Upper lobe of left lung (tissue), 6 donors: ENCODE results near the gene KRT76. TPM values are rescaled to one million over a fixed set of nuclear protein-coding genes. Genes with fewer than 3 reads are reported as not detected.

Experiments used
- ATAC-seq, 2 donors: fragments of 200-7000 bp; cut with Tn5 transposase; one replicate each; pipeline ENCODE4 v1.9.1; 2022; ENCODE audit warnings: mild to moderate bottlenecking in 2 of 2, moderate library complexity in 2 of 2; ENCODE audit not compliant: low FRiP score in 2 of 2
- DNase-seq, 2 donors: peaks; one replicate each; pipeline ENCODE4 v3.0.0-alpha.2; 2019 to 2020
- H3K27ac ChIP-seq, 4 donors: fragments of 200-600 bp; sonication (generic); one replicate each; pipeline ENCODE4 v1.5.1; 2016 to 2019
- H3K27me3 ChIP-seq, 4 donors: fragments of 200-600 bp; sonication (generic); one replicate each; pipeline ENCODE4 v1.5.1; 2017 to 2019
- H3K36me3 ChIP-seq, 4 donors: fragments of 200-600 bp; sonication (generic); one replicate each; pipeline ENCODE4 v1.5.1; 2016 to 2019
- H3K4me1 ChIP-seq, 4 donors: fragments of 200-600 bp; sonication (generic); one replicate each; pipeline ENCODE4 v1.5.1; 2018 to 2019
- H3K4me3 ChIP-seq, 4 donors: fragments of 200-600 bp; sonication (generic); one replicate each; pipeline ENCODE4 v1.5.1; 2017 to 2019; ENCODE audit warnings: mild to moderate bottlenecking in 2 of 4, moderate library complexity in 1 of 4
- H3K9me3 ChIP-seq, 4 donors: fragments of 200-600 bp; sonication (generic); one replicate each; pipeline ENCODE4 v1.5.1; 2018 to 2019
- CTCF ChIP-seq, 6 experiments: fragments of 450-650 bp in 4 of 6; fragments of 200-600 bp in 2 of 6; sonication (generic) in 2 of 6; IDR thresholded peaks; one replicate each; pipeline ENCODE4 v1.5.1; 2016 to 2019; ENCODE audit warnings: antibody characterized with exemption in 6 of 6
- EP300 ChIP-seq, 4 donors: sonication (generic); formaldehyde crosslinking; IDR thresholded peaks; one replicate each; pipeline ENCODE4 v1.5.1; 2017; ENCODE audit warnings: antibody characterized with exemption in 4 of 4, control low read depth in 2 of 4
- POLR2A ChIP-seq, 4 donors: fragments of 450-650 bp; IDR thresholded peaks; one replicate each; pipeline ENCODE4 v1.5.1; 2016 to 2017; ENCODE audit warnings: antibody characterized with exemption in 4 of 4, mild to moderate bottlenecking in 2 of 4
- POLR2AphosphoS5 ChIP-seq, 2 donors: sonication (generic); formaldehyde crosslinking; IDR thresholded peaks; one replicate each; pipeline ENCODE4 v1.5.1; 2017; ENCODE audit warnings: antibody characterized with exemption in 2 of 2
- WGBS, 2 donors: methylation state at CpG; one replicate each; pipeline ENCODE4 v1.1.5; 2017 to 2018; 5-methylcytosine and 5-hydroxymethylcytosine counted together
- total RNA-seq, 6 donors: library from RNA; depleted of rRNA in 4 of 6; stranded (reverse); fragments of >200 nt in 4 of 6; gene quantifications; one replicate each; pipeline versions ENCODE4 v1.1.0 to v1.2.1, GENCODE V29; 2016 to 2021
- donor health status: DM: no; HTN: no; CAD: no; lungs with moderate emphysema.
- donor health status: DM: no; HTN: yes; CAD: no; lungs with severe emphysema.

Gene KRT76
- total RNA-seq, 6 donors from 2014 or later: not detected

GRCh38 chr12:52819731-52820510 is 42.8 kb upstream of the KRT76 start:
- no peaks in the 10 kb centered on the region for H3K36me3 ChIP-seq
- no peaks in the 10 kb centered on the region for H3K27me3 ChIP-seq
- no peak overlapping the region for H3K27ac ChIP-seq
- H3K4me3 ChIP-seq: no peak overlapping the region
- TF ChIP-seq CTCF (IDR thresholded peaks at IDR 0.05): no peak
- WGBS, 2 donors: 80 to 83% methylated on average over 7 of the region's 7 CpGs
- DNase-seq: no peak
- H3K4me1 ChIP-seq: peaks cover 0 to 19% (median 8%) of the 10 kb centered on the region in 4 donors
- no peaks in the 10 kb centered on the region for H3K9me3 ChIP-seq
- no peak for ATAC-seq

GRCh38 chr12:52818887-52819420 is 41.8 kb upstream of the KRT76 start:
- TF ChIP-seq EP300 (IDR thresholded peaks at IDR 0.05): no peak
- Histone ChIP-seq H3K27me3 (no peaks in the 10 kb centered on the region), H3K36me3 (no peaks in the 10 kb centered on the region), H3K4me1 (peaks cover 3 to 28% (median 17%) of the 10 kb centered on the region in 4 donors), H3K9me3 (no peaks in the 10 kb centered on the region), H3K4me3 (no peak overlapping the region), H3K27ac (no peak overlapping the region)
- 55% methylated on average over 7 of the region's 7 CpGs for WGBS, 2 donors
- ATAC-seq: no peak
- DNase-seq: no peak

GRCh38 chr12:52818388-52818787 is 41.2 kb upstream of the KRT76 start:
- TF ChIP-seq POLR2AphosphoS5 (IDR thresholded peaks at IDR 0.05): peak in 1 of 2 donors; percentile 67
- no peak for TF ChIP-seq POLR2A (IDR thresholded peaks at IDR 0.05)
- H3K27me3 ChIP-seq: no peaks in the 10 kb centered on the region
- no peak for ATAC-seq
- H3K9me3 ChIP-seq: no peaks in the 10 kb centered on the region
- H3K4me3 ChIP-seq: no peak overlapping the region
- peaks cover 3 to 32% (median 22%) of the 10 kb centered on the region in 4 donors for H3K4me1 ChIP-seq
- WGBS, 2 donors: 30 to 45% methylated on average over 6 to 7 of the region's 7 CpGs
- no peak overlapping the region for H3K27ac ChIP-seq
- H3K36me3 ChIP-seq: no peaks in the 10 kb centered on the region
- no peak for DNase-seq

- Histone ChIP-seq H3K4me1 (peaks cover 3 to 30% (median 23%) of the 10 kb centered on the region in 4 donors), H3K36me3 (no peaks in the 10 kb centered on the region), H3K9me3 (no peaks in the 10 kb centered on the region), H3K4me3 (no peak overlapping the region), H3K27ac (no peak overlapping the region), H3K27me3 (no peaks in the 10 kb centered on the region)
- ATAC-seq (no peak), DNase-seq (no peak)
- TF ChIP-seq CTCF (IDR thresholded peaks at IDR 0.05) (no peak), POLR2AphosphoS5 (IDR thresholded peaks at IDR 0.05) (no peak), EP300 (IDR thresholded peaks at IDR 0.05) (no peak), POLR2A (IDR thresholded peaks at IDR 0.05) (no peak)
- WGBS, 2 donors: 69 to 85% methylated on average over 2 of the region's 2 CpGs
These were observed 40.6 kb upstream of the KRT76 start for GRCh38 chr12:52817699-52818238.

DNA sequence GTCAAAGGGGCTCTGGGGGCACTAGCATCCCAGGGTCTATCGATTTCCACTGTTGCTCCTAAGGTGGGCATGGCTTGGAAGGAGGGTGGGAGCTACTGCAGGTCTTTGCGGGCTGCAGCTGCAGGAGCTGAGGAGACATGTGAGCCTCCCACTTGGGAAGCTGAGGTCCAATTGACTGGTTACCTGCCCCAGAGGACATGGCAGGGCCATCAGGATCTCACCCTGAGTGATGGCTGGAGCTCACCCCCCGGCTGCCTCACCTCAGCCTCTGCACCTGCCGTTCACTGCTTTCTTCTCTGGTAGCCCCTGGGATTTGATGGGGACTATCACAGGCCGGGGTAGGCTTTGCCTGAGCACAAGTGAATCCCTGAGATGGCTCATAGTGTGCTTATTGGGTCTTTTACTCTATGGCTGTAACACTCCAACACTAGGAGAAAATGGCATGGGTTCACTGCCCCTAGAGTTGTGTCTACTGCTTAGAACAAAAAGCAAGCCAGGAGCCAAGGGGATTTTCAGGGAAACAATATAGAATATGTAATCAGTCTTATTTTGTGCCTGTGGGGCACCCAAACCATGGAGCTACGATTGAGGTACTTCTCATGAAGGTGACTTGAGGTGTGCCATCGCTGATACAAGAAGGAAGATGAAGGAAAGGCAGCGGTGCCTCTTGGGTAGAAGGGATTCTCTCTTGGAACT is 40.0 kb upstream of the KRT76 start:
- Histone ChIP-seq H3K36me3 (no peaks in the 10 kb centered on the region), H3K9me3 (no peaks in the 10 kb centered on the region), H3K27me3 (no peaks in the 10 kb centered on the region), H3K27ac (no peak overlapping the region), H3K4me1 (peaks cover 3 to 25% (median 20%) of the 10 kb centered on the region in 4 donors), H3K4me3 (no peak overlapping the region)
- ATAC-seq (no peak), DNase-seq (no peak)
- WGBS, 2 donors: 85% methylated on average over 3 to 8 of the region's 8 CpGs
- TF ChIP-seq EP300 (IDR thresholded peaks at IDR 0.05): no peak
- no peak for TF ChIP-seq CTCF (IDR thresholded peaks at IDR 0.05)
- no peak for TF ChIP-seq POLR2A (IDR thresholded peaks at IDR 0.05)
- no peak for TF ChIP-seq POLR2AphosphoS5 (IDR thresholded peaks at IDR 0.05)
